H1 (cell line): ENCODE measurements around the gene TMEM222. TPM values are rescaled to one million over a fixed set of nuclear protein-coding genes. Genes with fewer than 3 reads are reported as not detected.

ENCODE experiments used
- CTCF ChIA-PET: fragments of 300-600 bp; sonication (Branson Sonifier 250); formaldehyde crosslinking; loops from one replicate; lab custom pipeline; 2021; ENCODE audit not compliant: partially characterized antibody; lab: Charles Lee
- POLR2A ChIA-PET: fragments of 300-600 bp; sonication (Branson Sonifier 250); formaldehyde crosslinking; loops from one replicate; lab custom pipeline; 2021; ENCODE audit warnings: inconsistent platforms; ENCODE audit not compliant: partially characterized antibody; lab: Charles Lee
- DNase-seq, 2 experiments: peaks; one replicate each; pipeline versions ENCODE4 v3.0.0 to v3.0.0-alpha.2; 2010 to 2022; ENCODE audit warnings: low spot score in 2 of 2, low read depth in 1 of 2, mixed read lengths in 1 of 2
- FAIRE-seq: peaks from 2 replicates; lab custom pipeline; 2011; peaks lifted over from hg19 to GRCh38; lab: Jason Lieb, UNC
- H2AFZ ChIP-seq: 2 replicates; pipeline ENCODE4 v1.8.1; 2012; ENCODE audit warnings: low read length, inconsistent platforms
- H2AK5ac ChIP-seq: 2 replicates; pipeline ENCODE4 v1.6.1; 2013; ENCODE audit warnings: low read depth, low read length
- H2BK120ac ChIP-seq: replicated peaks from 2 replicates; pipeline ENCODE3; 2013; ENCODE audit warnings: low read depth, low read length, inconsistent platforms
- H2BK12ac ChIP-seq: 2 replicates; pipeline ENCODE4 v1.6.1; 2013; ENCODE audit warnings: low read depth, low read length
- H2BK15ac ChIP-seq: 2 replicates; pipeline ENCODE4 v1.6.1; 2013; ENCODE audit warnings: low read length
- H2BK20ac ChIP-seq: 2 replicates; pipeline ENCODE4 v1.6.1; 2013; ENCODE audit warnings: low read length
- H2BK5ac ChIP-seq: 2 replicates; pipeline ENCODE4 v1.6.1; 2013; ENCODE audit warnings: low read depth, low read length
- H3K14ac ChIP-seq: 2 replicates; pipeline ENCODE4 v1.6.1; 2013; ENCODE audit warnings: inconsistent platforms; ENCODE audit not compliant: insufficient read length
- H3K18ac ChIP-seq: 2 replicates; pipeline ENCODE4 v1.6.1; 2013; ENCODE audit warnings: low read length; ENCODE audit errors: extremely low read depth
- H3K23ac ChIP-seq: 2 replicates; pipeline ENCODE4 v1.6.1; 2013; ENCODE audit warnings: inconsistent platforms; ENCODE audit not compliant: insufficient read length
- H3K23me2 ChIP-seq: 2 replicates; pipeline ENCODE4 v1.6.1; 2013; ENCODE audit warnings: low read depth, low read length
- H3K27ac ChIP-seq: 2 replicates; pipeline ENCODE4 v1.6.1; 2011; ENCODE audit warnings: low read depth, low read length, inconsistent platforms
- H3K27me3 ChIP-seq, 4 experiments: replicated peaks in 1 of 4; 1 replicate in 1 of 4; 2 replicates in 3 of 4; pipeline versions ENCODE4 v1.6.1 to v1.8.1; 2011 to 2013; ENCODE audit warnings: low read length in 3 of 4, mild to moderate bottlenecking in 3 of 4, inconsistent platforms in 2 of 4, mixed read lengths in 2 of 4, moderate library complexity in 1 of 4; ENCODE audit not compliant: control insufficient read depth in 3 of 4, insufficient read depth in 3 of 4; ENCODE audit errors: extremely low read depth in 1 of 4
- H3K36me3 ChIP-seq, 4 experiments: 2 replicates each; pipeline versions ENCODE4 v1.6.1 to v1.8.1; 2011 to 2013; ENCODE audit warnings: mild to moderate bottlenecking in 4 of 4, low read length in 3 of 4, moderate library complexity in 2 of 4, control low read depth in 1 of 4, inconsistent platforms in 1 of 4; ENCODE audit not compliant: insufficient read depth in 4 of 4, control insufficient read depth in 2 of 4
- H3K4ac ChIP-seq: replicated peaks from 2 replicates; pipeline ENCODE3; 2013; ENCODE audit warnings: low read length, low read depth, mixed read lengths, inconsistent platforms; ENCODE audit not compliant: insufficient read length
- H3K4me1 ChIP-seq, 4 experiments: replicated peaks in 1 of 4; 1 replicate in 1 of 4; 2 replicates in 3 of 4; pipeline versions ENCODE4 v1.6.1 to v1.8.1; 2011 to 2013; ENCODE audit warnings: low read length in 3 of 4, inconsistent platforms in 2 of 4, mixed read lengths in 1 of 4; ENCODE audit not compliant: insufficient read depth in 4 of 4, control insufficient read depth in 3 of 4
- H3K4me2 ChIP-seq, 2 experiments: 2 replicates each; pipeline versions ENCODE4 v1.6.1 to v1.8.1; 2011 to 2013; ENCODE audit warnings: low read depth in 2 of 2, low read length in 2 of 2, control low read depth in 1 of 2, inconsistent platforms in 1 of 2, mild to moderate bottlenecking in 1 of 2; ENCODE audit not compliant: insufficient read depth in 1 of 2
- H3K4me3 ChIP-seq, 4 experiments: fragments of 200-600, 300-600 bp in 1 of 4; sonication (generic), shearing (Covaris generic), sonication (Bioruptor Twin) in 1 of 4; 2 replicates each; pipeline versions ENCODE4 v1.5.1 to v1.8.1; 2011 to 2016; ENCODE audit warnings: low read length in 4 of 4, low read depth in 3 of 4, control low read depth in 2 of 4, inconsistent platforms in 2 of 4, mild to moderate bottlenecking in 2 of 4, mixed read lengths in 1 of 4, moderate library complexity in 1 of 4; ENCODE audit not compliant: insufficient read depth in 2 of 4; ENCODE audit errors: extremely low read depth in 1 of 4
- H3K56ac ChIP-seq: replicated peaks from 2 replicates; pipeline ENCODE3; 2013; ENCODE audit warnings: low read depth, mild to moderate bottlenecking, mixed read lengths, low read length, inconsistent platforms; ENCODE audit not compliant: insufficient read length
- H3K79me1 ChIP-seq: 2 replicates; pipeline ENCODE4 v1.6.1; 2013; ENCODE audit warnings: low read depth, low read length, control low read depth
- H3K79me2 ChIP-seq, 2 experiments: 2 replicates each; pipeline versions ENCODE4 v1.6.1 to v1.8.1; 2012 to 2013; ENCODE audit warnings: low read length in 2 of 2, mild to moderate bottlenecking in 2 of 2, inconsistent platforms in 1 of 2; ENCODE audit not compliant: insufficient read depth in 2 of 2, control insufficient read depth in 1 of 2
- H3K9ac ChIP-seq, 4 experiments: replicated peaks in 1 of 4; 1 replicate in 1 of 4; 2 replicates in 3 of 4; pipeline versions ENCODE4 v1.6.1 to v1.8.1; 2011 to 2013; ENCODE audit warnings: low read depth in 3 of 4, low read length in 3 of 4, control low read depth in 2 of 4, mild to moderate bottlenecking in 2 of 4, moderate library complexity in 2 of 4, inconsistent platforms in 1 of 4; ENCODE audit errors: extremely low read depth in 1 of 4
- H3K9me3 ChIP-seq, 2 experiments: 2 replicates each; pipeline versions ENCODE4 v1.6.1 to v1.8.1; 2012 to 2013; ENCODE audit warnings: mild to moderate bottlenecking in 2 of 2, moderate library complexity in 2 of 2, control low read depth in 1 of 2, inconsistent platforms in 1 of 2, low read depth in 1 of 2, low read length in 1 of 2, mixed read lengths in 1 of 2; ENCODE audit not compliant: insufficient read depth in 2 of 2
- H4K20me1 ChIP-seq, 2 experiments: replicated peaks in 1 of 2; 2 replicates each; pipeline versions ENCODE3 to v1.8.1; 2011 to 2013; ENCODE audit warnings: inconsistent platforms in 2 of 2, low read length in 2 of 2, mild to moderate bottlenecking in 1 of 2; ENCODE audit not compliant: insufficient read depth in 2 of 2, control insufficient read depth in 1 of 2
- H4K5ac ChIP-seq: 2 replicates; pipeline ENCODE4 v1.6.1; 2013; ENCODE audit warnings: low read length, low read depth, mixed read lengths, inconsistent platforms; ENCODE audit not compliant: insufficient read length
- H4K8ac ChIP-seq: 2 replicates; pipeline ENCODE4 v1.8.0; 2013; ENCODE audit warnings: mild to moderate bottlenecking, moderate library complexity, low read length, inconsistent platforms; ENCODE audit not compliant: insufficient read depth; ENCODE audit errors: extremely low read depth
- H4K91ac ChIP-seq: replicated peaks from 2 replicates; pipeline ENCODE3; 2013; ENCODE audit warnings: low read length, mixed read lengths, inconsistent platforms; ENCODE audit not compliant: insufficient read length
- EZH2 ChIP-seq: fragments of 200-600 bp; sonication (generic); IDR thresholded peaks from 2 replicates; pipeline ENCODE4 v1.7.1; 2012; ENCODE audit warnings: low read depth, mild to moderate bottlenecking, moderate library complexity, low read length, inconsistent platforms; ENCODE audit not compliant: severe bottlenecking
- FOSL1 ChIP-seq: IDR thresholded peaks from 2 replicates; pipeline ENCODE4 v1.6.1; 2011; ENCODE audit warnings: mild to moderate bottlenecking, low read depth, low read length, moderate library complexity; ENCODE audit not compliant: insufficient read depth
- MAFK ChIP-seq: IDR thresholded peaks from 2 replicates; pipeline ENCODE4 v1.6.1; 2012; ENCODE audit warnings: low read depth, mild to moderate bottlenecking, improper control_type of control experiment, low read length
- NANOG ChIP-seq: IDR thresholded peaks from 2 replicates; pipeline ENCODE4 v1.6.1; 2011; ENCODE audit warnings: low read length, low read depth, mild to moderate bottlenecking, inconsistent platforms; ENCODE audit not compliant: insufficient read depth, poor library complexity, severe bottlenecking
- POU5F1 ChIP-seq: IDR thresholded peaks from 2 replicates; pipeline ENCODE4 v1.6.1; 2011; ENCODE audit warnings: low read depth, mild to moderate bottlenecking, low read length, moderate library complexity
- RBBP5 ChIP-seq: IDR thresholded peaks from 2 replicates; pipeline ENCODE4 v1.7.1; 2012; ENCODE audit warnings: low read depth, mild to moderate bottlenecking, inconsistent platforms, low read length, moderate library complexity, borderline replicate concordance
- SP2 ChIP-seq: IDR thresholded peaks from 2 replicates; pipeline ENCODE4 v1.6.1; 2012; ENCODE audit warnings: mild to moderate bottlenecking, low read length, inconsistent platforms
- SP4 ChIP-seq: IDR thresholded peaks from 2 replicates; pipeline ENCODE4 v1.6.1; 2012; ENCODE audit warnings: low read length, inconsistent platforms
- WGBS, 2 experiments: shearing (Covaris generic) in 1 of 2; methylation state at CpG; one replicate each; pipeline versions ENCODE4 v1.1.6 to v1.1.7; 2013 to 2015; ENCODE audit warnings: low lambda C conversion rate in 2 of 2, mixed read lengths in 2 of 2, inconsistent platforms in 1 of 2, low coverage in 1 of 2, missing lambda C conversion rate in 1 of 2; ENCODE audit not compliant: insufficient replicate concordance in 2 of 2, insufficient coverage in 1 of 2, insufficient read length in 1 of 2; ENCODE audit errors: extremely low coverage in 1 of 2, missing lambda C conversion rate in 1 of 2; 5-methylcytosine and 5-hydroxymethylcytosine counted together
- polyA plus RNA-seq, 7 experiments: library from polyadenylated mRNA; depleted of rRNA in 3 of 7; stranded (reverse) in 5 of 7; unstranded in 2 of 7; fragments of >200 nt in 5 of 7; fragments of 200-250 nt in 2 of 7; gene quantifications; 1 replicate in 5 of 7; 2 replicates in 1 of 7; 4 replicates in 1 of 7; pipeline versions ENCODE4 v1.2.1 to v1.2.3, GENCODE V29; 2011 to 2013; ENCODE audit warnings: missing spikeins in 2 of 7, mixed read lengths in 2 of 7
- total RNA-seq: library from RNA; stranded (reverse); fragmentation: NEBNext Ultra II Directional; extraction: Animal tissue kit (Norgen Biotek cat#: 25700); gene quantifications from 2 replicates; pipeline ENCODE4 v1.2.1, GENCODE V29; 2021
- TF ChIP-seq, protein P1 (sequence below): IDR thresholded peaks from 2 replicates; pipeline ENCODE4 v1.6.1; 2012; ENCODE audit warnings: low read length, inconsistent platforms

TMEM222 gene
- total and polyA plus RNA-seq, 2 of the 8 experiments (the other 6 are each of a cell fraction or from before 2014, with no cell fraction given), result 27.0 to 51.8 TPM

DNA sequence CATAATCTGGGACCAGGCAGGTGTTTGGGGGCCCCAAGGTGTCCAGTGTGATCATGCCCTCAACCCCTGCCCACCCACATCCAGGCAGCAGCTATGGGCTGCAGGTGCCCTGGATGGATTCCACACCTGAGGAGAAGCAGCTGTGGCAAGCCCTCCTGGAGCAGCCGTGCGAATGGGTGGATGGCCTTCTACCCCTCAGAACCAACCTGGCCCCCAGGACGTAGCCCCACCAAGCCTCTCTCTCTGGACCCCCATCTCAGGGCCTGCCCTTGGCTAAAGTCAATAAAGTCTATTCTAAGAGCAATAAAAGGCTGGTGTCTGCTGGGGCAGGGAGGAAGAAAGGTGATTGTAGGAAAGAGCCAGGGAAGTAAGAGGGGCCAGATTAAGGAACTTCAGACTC, 31.7 kb downstream of the TMEM222 start:
- Histone ChIP-seq H3K36me3 (no peaks in the 10 kb centered on the region), H4K91ac (no peak overlapping the region), H3K14ac (no peak overlapping the region), H3K4me3 (no peak overlapping the region), H2AK5ac (no peak overlapping the region), H4K8ac (no peak overlapping the region), H3K9me3 (no peaks in the 10 kb centered on the region), H3K27me3 (peaks cover 0 to 22% (median 15%) of the 10 kb centered on the region in 4 experiments; a peak in 6 of 7 replicates), H4K20me1 (peaks cover 0 to 7% of the 10 kb centered on the region in 2 experiments), H3K4me1 (peaks cover 0 to 23% (median 9%) of the 10 kb centered on the region in 4 experiments; a peak in 6 of 7 replicates), H3K9ac (no peak overlapping the region), H3K4ac (no peak overlapping the region), H3K79me2 (no peaks in the 10 kb centered on the region), H3K23ac (no peak overlapping the region), H2BK20ac (no peak overlapping the region), H3K79me1 (no peaks in the 10 kb centered on the region), H3K23me2 (peaks cover 25% of the 10 kb centered on the region), H4K5ac (no peak overlapping the region), H3K56ac (no peak overlapping the region), H2AFZ (no peak overlapping the region), H3K4me2 (no peak overlapping the region), H2BK5ac (no peak overlapping the region), H2BK12ac (no peak overlapping the region), H3K18ac (no peak overlapping the region), H2BK120ac (no peak overlapping the region), H3K27ac (no peak overlapping the region), H2BK15ac (no peak overlapping the region)
- POLR2A ChIA-PET, result interaction anchor here (0.9 to 10.9 kb wide), 5 partner anchors 8 to 47 kb away, joined by 3 to 101 read pairs (median 6); partner anchors contain the start of genes MAP3K6 and SYTL1
- TF ChIP-seq POU5F1 (no peak), RBBP5 (no peak), NANOG (no peak), SP4 (no peak), EZH2 (no peak), MAFK (no peak), SP2 (no peak), FOSL1 (no peak)
- TF ChIP-seq, protein P1, sequence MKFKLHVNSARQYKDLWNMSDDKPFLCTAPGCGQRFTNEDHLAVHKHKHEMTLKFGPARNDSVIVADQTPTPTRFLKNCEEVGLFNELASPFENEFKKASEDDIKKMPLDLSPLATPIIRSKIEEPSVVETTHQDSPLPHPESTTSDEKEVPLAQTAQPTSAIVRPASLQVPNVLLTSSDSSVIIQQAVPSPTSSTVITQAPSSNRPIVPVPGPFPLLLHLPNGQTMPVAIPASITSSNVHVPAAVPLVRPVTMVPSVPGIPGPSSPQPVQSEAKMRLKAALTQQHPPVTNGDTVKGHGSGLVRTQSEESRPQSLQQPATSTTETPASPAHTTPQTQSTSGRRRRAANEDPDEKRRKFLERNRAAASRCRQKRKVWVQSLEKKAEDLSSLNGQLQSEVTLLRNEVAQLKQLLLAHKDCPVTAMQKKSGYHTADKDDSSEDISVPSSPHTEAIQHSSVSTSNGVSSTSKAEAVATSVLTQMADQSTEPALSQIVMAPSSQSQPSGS, result no peak
- 90% methylated on average over 3 of the region's 3 CpGs; no CpG with 5 or more reads in 1 of the 2 experiments for WGBS, 2 experiments
- no peak for DNase-seq
- CTCF ChIA-PET, result interaction anchor here (0.6 to 28.8 kb wide), 12 partner anchors 8 to 430 kb away, joined by 3 to 625 read pairs (median 32); partner anchors contain the start of genes CD164L2, FCN3, GPR3 and MAP3K6
- FAIRE-seq, result no peak
